Muscle layer of colon (tissue), 2 donors: Measurements from ENCODE around the gene ADAMTS13.
A peak's percentile ranks its signal among the peaks of the same experiment; 100 is the strongest.
"Not testable (repeated sequence)": the region's sequence is repeated elsewhere in the genome, so short reads cannot be mapped to it uniquely, and the experiment has no call there.

Source experiments
- H3K27ac ChIP-seq: one replicate; pipeline ENCODE4 v1.7.0; 2013; ENCODE audit warnings: low read depth, mild to moderate bottlenecking, low read length, moderate library complexity
- H3K27me3 ChIP-seq, 2 donors: one replicate each; pipeline ENCODE4 v1.7.0; 2013; ENCODE audit warnings: low read length in 2 of 2, mild to moderate bottlenecking in 2 of 2; ENCODE audit not compliant: insufficient read depth in 2 of 2, control insufficient read depth in 1 of 2
- H3K36me3 ChIP-seq: one replicate; pipeline ENCODE4 v1.7.0; 2013; ENCODE audit warnings: mild to moderate bottlenecking, low read length; ENCODE audit not compliant: insufficient read depth
- H3K4me1 ChIP-seq: one replicate; pipeline ENCODE4 v1.7.0; 2013; ENCODE audit warnings: mild to moderate bottlenecking, low read length; ENCODE audit not compliant: insufficient read depth
- H3K4me3 ChIP-seq, 2 donors: one replicate each; pipeline ENCODE4 v1.7.0; 2013; ENCODE audit warnings: low read length in 2 of 2, low read depth in 1 of 2, mild to moderate bottlenecking in 1 of 2, moderate library complexity in 1 of 2
- H3K9ac ChIP-seq: one replicate; pipeline ENCODE4 v1.7.0; 2013; ENCODE audit warnings: low read length
- H3K9me3 ChIP-seq: one replicate; pipeline ENCODE4 v1.7.0; 2013; ENCODE audit warnings: mild to moderate bottlenecking, low read length
- donor health status: abdominal sarcoma.
- donor health status: Adenocarcinoma of cecum.

The ADAMTS13 gene

GRCh38 chr9:133421615-133422542, at the start of gene ADAMTS13:
TSS of gene ADAMTS13 (plus strand) at chr9:133422367. CDS start at chr9:133422444, 77 bp downstream.
- H3K27ac ChIP-seq = no peak within 1 kb of the TSS
- H3K27me3 ChIP-seq = peaks cover 0 to 6% of the 10 kb centered on the region in 2 donors
- peaks cover 2% of the 10 kb centered on the region for H3K4me1 ChIP-seq
- no peak within 1 kb of the TSS for H3K4me3 ChIP-seq
- no peak within 1 kb of the TSS for H3K9ac ChIP-seq
- H3K36me3 ChIP-seq = no peaks in the 10 kb centered on the region
- no peaks in the 10 kb centered on the region for H3K9me3 ChIP-seq

GRCh38 chr9:133374612-133375115, 47.5 kb upstream of the ADAMTS13 start:
- Histone ChIP-seq H3K4me3 (peak overlapping the region; percentile 86 to 87), H3K27ac (peak overlapping the region; percentile 86), H3K9ac (peak overlapping the region; percentile 97), H3K9me3 (no peaks in the 10 kb centered on the region), H3K36me3 (peaks cover 18% of the 10 kb centered on the region), H3K27me3 (no peaks in the 10 kb centered on the region), H3K4me1 (peaks cover 44% of the 10 kb centered on the region)

GRCh38 chr9:133375116-133375723, 46.9 kb upstream of the ADAMTS13 start:
- no peaks in the 10 kb centered on the region for H3K27me3 ChIP-seq
- H3K9ac ChIP-seq = peak overlapping the region; percentile 97
- no peaks in the 10 kb centered on the region for H3K9me3 ChIP-seq
- peaks cover 12% of the 10 kb centered on the region for H3K36me3 ChIP-seq
- H3K4me1 ChIP-seq = peaks cover 39% of the 10 kb centered on the region
- H3K4me3 ChIP-seq = peak overlapping the region; percentile 86 to 87
- peak overlapping the region; percentile 86 for H3K27ac ChIP-seq

GRCh38 chr9:133375724-133376654, 46.2 kb upstream of the ADAMTS13 start, which contains the start of the genes STKLD1 and SURF4:
TSS of gene STKLD1 (plus strand) at chr9:133376366. CDS start at chr9:133376474, 108 bp downstream.
TSS of gene SURF4 (minus strand) at chr9:133376060. CDS start at chr9:133375969, 91 bp downstream.
- H3K27ac ChIP-seq = peak within 1 kb of the TSS; percentile 86
- peaks cover 31% of the 10 kb centered on the region for H3K4me1 ChIP-seq
- H3K4me3 ChIP-seq = peak within 1 kb of the TSS; percentile 86 to 87
- peak within 1 kb of the TSS; percentile 97 for H3K9ac ChIP-seq
- no peaks in the 10 kb centered on the region for H3K9me3 ChIP-seq
- H3K27me3 ChIP-seq = no peaks in the 10 kb centered on the region
- peaks cover 8% of the 10 kb centered on the region for H3K36me3 ChIP-seq

GRCh38 chr9:133377280-133377679, 44.9 kb upstream of the ADAMTS13 start:
- H3K9me3 ChIP-seq, H3K4me3 ChIP-seq, H3K9ac ChIP-seq, H3K27ac ChIP-seq, H3K36me3 ChIP-seq, H3K27me3 ChIP-seq: not testable (repeated sequence)
- peaks cover 18% of the 10 kb centered on the region for H3K4me1 ChIP-seq

DNA sequence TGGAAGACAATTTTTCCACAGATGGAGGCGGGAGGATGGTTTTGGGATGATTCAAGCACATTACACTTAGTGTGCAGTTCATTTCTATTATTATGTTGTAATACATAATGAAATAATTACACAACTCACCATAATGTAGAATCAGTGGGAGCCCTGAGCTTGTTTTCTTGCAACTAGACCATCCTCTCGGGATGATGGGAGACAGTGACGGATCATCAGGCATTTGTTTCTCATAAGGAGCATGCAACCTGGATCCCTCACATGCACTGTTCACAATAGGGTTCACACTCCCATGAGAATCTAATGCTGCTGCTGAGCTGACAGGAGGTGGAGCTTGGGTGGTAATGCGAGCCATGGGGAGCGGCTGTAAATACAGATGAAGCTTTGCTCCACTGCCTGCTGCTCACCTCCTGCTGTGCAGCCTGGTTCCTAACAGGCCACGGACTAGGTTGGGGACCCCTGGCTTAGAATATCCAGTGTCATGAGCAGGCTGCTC, 44.4 kb upstream of the ADAMTS13 start:
- no peak overlapping the region for H3K4me3 ChIP-seq

DNA sequence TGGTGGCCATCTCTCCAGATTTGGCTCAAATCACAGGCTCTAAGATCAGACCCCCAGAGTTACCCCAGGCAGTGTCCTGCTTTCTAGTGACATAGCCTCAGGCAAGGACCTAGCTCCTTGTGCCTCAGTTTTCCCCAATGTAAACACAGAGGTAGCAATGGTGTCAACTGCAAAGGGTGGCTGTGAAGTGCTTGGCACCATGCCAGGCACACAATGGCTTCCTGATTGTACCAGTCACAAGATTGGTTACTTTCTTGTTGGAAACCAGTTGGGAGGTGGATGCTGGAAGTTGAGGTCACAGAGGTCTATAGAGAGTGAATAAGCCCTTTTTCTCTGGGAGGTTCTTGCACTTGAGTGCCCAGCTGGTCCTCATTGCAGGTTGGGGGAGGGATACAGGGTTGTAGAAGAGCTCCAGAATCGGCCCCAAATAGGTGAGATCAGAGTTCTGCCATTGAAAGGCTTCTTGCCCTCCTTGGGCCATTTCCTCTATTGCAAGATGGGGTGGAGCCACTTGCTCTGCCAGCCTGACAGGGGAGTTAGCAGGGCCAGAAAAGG, 43.7 kb upstream of the ADAMTS13 start:
- no peak overlapping the region for H3K9ac ChIP-seq
- H3K27me3 ChIP-seq = no peaks in the 10 kb centered on the region
- no peaks in the 10 kb centered on the region for H3K9me3 ChIP-seq
- no peaks in the 10 kb centered on the region for H3K36me3 ChIP-seq
- no peak overlapping the region for H3K4me3 ChIP-seq
- no peak overlapping the region for H3K27ac ChIP-seq
- peaks cover 11% of the 10 kb centered on the region for H3K4me1 ChIP-seq

More for the DNA sequence above, 44.4 kb upstream of the ADAMTS13 start:
- Histone ChIP-seq H3K36me3 (peaks cover 5% of the 10 kb centered on the region), H3K4me1 (peaks cover 13% of the 10 kb centered on the region), H3K9me3 (no peaks in the 10 kb centered on the region), H3K27me3 (no peaks in the 10 kb centered on the region), H3K9ac (no peak overlapping the region), H3K27ac (no peak overlapping the region)

- H3K27ac ChIP-seq = no peak overlapping the region
- no peaks in the 10 kb centered on the region for H3K27me3 ChIP-seq
- no peak overlapping the region for H3K9ac ChIP-seq
- no peak overlapping the region for H3K4me3 ChIP-seq
- H3K9me3 ChIP-seq = no peaks in the 10 kb centered on the region
- H3K4me1 ChIP-seq = peaks cover 11% of the 10 kb centered on the region
- no peaks in the 10 kb centered on the region for H3K36me3 ChIP-seq
Measured at GRCh38 chr9:133379153-133380086, 42.7 kb upstream of the ADAMTS13 start.

- no peaks in the 10 kb centered on the region for H3K36me3 ChIP-seq
- no peak overlapping the region for H3K4me3 ChIP-seq
- no peak overlapping the region for H3K27ac ChIP-seq
- H3K9me3 ChIP-seq = no peaks in the 10 kb centered on the region
- no peak overlapping the region for H3K9ac ChIP-seq
- H3K4me1 ChIP-seq = peaks cover 4% of the 10 kb centered on the region
- no peaks in the 10 kb centered on the region for H3K27me3 ChIP-seq
Measured at GRCh38 chr9:133380734-133381133, 41.4 kb upstream of the ADAMTS13 start.
